Effector memory CD8-positive, alpha-beta T cell (primary cell): ENCODE results near the gene GRIK2.
"Not testable (repeated sequence)": the region's sequence is repeated elsewhere in the genome, so short reads cannot be mapped to it uniquely, and the experiment has no call there.

ENCODE experiments used
- ATAC-seq: fragments of 150-1000 bp; cut with Tn5 transposase; replicated peaks from 2 replicates; pipeline ENCODE4 v1.10.0; 2021; ENCODE audit warnings: mild to moderate bottlenecking, moderate library complexity
- DNase-seq, 3 experiments: peaks; one replicate each; pipeline ENCODE4 v3.0.0; 2021
- H3K27ac Mint-ChIP-seq, 2 donors: one replicate each; pipeline ENCODE4 v1.8.0; 2022; ENCODE audit warnings: mild to moderate bottlenecking in 2 of 2, mixed read lengths in 2 of 2, moderate library complexity in 2 of 2
- H3K27me3 Mint-ChIP-seq, 2 donors: one replicate each; pipeline ENCODE4 v1.8.0; 2022; ENCODE audit warnings: mixed read lengths in 2 of 2
- H3K36me3 Mint-ChIP-seq: one replicate; pipeline ENCODE4 v1.8.0; 2022; ENCODE audit warnings: mild to moderate bottlenecking, moderate library complexity, mixed read lengths; ENCODE audit not compliant: insufficient read depth
- H3K4me1 Mint-ChIP-seq, 2 donors: one replicate each; pipeline ENCODE4 v1.8.0; 2022; ENCODE audit warnings: low read depth in 2 of 2, mixed read lengths in 2 of 2
- H3K4me3 Mint-ChIP-seq, 2 donors: one replicate each; pipeline ENCODE4 v1.8.0; 2022; ENCODE audit warnings: mild to moderate bottlenecking in 2 of 2, mixed read lengths in 2 of 2, moderate library complexity in 2 of 2
- H3K9me3 Mint-ChIP-seq, 2 donors: one replicate each; pipeline ENCODE4 v1.8.0; 2022; ENCODE audit warnings: mixed read lengths in 2 of 2

Gene GRIK2

GRCh38 chr6:102088160-102088559 is 694.7 kb downstream of the GRIK2 start:
- DNase-seq, ATAC-seq, H3K9me3 Mint-ChIP-seq, H3K27ac Mint-ChIP-seq, H3K27me3 Mint-ChIP-seq, H3K4me1 Mint-ChIP-seq, H3K36me3 Mint-ChIP-seq, H3K4me3 Mint-ChIP-seq: not testable (repeated sequence)

GRCh38 chr6:102114402-102114801 is 720.9 kb downstream of the GRIK2 start:
- no peaks in the 10 kb centered on the region for H3K27me3 Mint-ChIP-seq
- H3K9me3 Mint-ChIP-seq = peaks cover 3 to 20% of the 10 kb centered on the region in 2 donors
- H3K36me3 Mint-ChIP-seq = no peaks in the 10 kb centered on the region
- DNase-seq (no peak), ATAC-seq (no peak)
- H3K4me3 Mint-ChIP-seq = no peak overlapping the region
- no peak overlapping the region for H3K27ac Mint-ChIP-seq
- H3K4me1 Mint-ChIP-seq = no peaks in the 10 kb centered on the region

- Mint-ChIP-seq H3K27ac (no peak overlapping the region), H3K9me3 (peaks cover 3 to 27% of the 10 kb centered on the region in 2 donors), H3K4me3 (no peak overlapping the region), H3K4me1 (no peaks in the 10 kb centered on the region), H3K27me3 (no peaks in the 10 kb centered on the region), H3K36me3 (no peaks in the 10 kb centered on the region)
- ATAC-seq (no peak), DNase-seq (no peak)
Measured at GRCh38 chr6:102115911-102116310, 722.4 kb downstream of the GRIK2 start.

GRCh38 chr6:102118034-102118433 is 724.5 kb downstream of the GRIK2 start:
- Mint-ChIP-seq H3K4me3 (no peak overlapping the region), H3K36me3 (no peaks in the 10 kb centered on the region)
- ATAC-seq = no peak

More at GRCh38 chr6:102118034-102118433, 724.5 kb downstream of the GRIK2 start:
- Mint-ChIP-seq H3K4me1 (no peaks in the 10 kb centered on the region), H3K27me3 (no peaks in the 10 kb centered on the region), H3K27ac (no peak overlapping the region), H3K9me3 (peaks cover 6 to 33% of the 10 kb centered on the region in 2 donors)
- DNase-seq = no peak
